ENCODE measurements around the gene MON2. TPM values are rescaled to one million over a fixed set of nuclear protein-coding genes. Genes with fewer than 3 reads are reported as not detected.
"Not testable (repeated sequence)": the region's sequence is repeated elsewhere in the genome, so short reads cannot be mapped to it uniquely, and the experiment has no call there.

The MON2 gene
- total RNA-seq, 6 experiments from 2014 or later: 29.6 to 44.1 (median 38.8) TPM

GRCh38 chr12:62458626-62459025, 8.0 kb upstream of the MON2 start:
- no peak for DNase-seq
- Mint-ChIP-seq H3K27me3 (ENCODE audit: insufficient read depth) (peaks cover 14% of the 10 kb centered on the region), H3K4me3 (no peak overlapping the region), H3K9me3 (peaks cover 9% of the 10 kb centered on the region), H3K4me1 (ENCODE audit: low read depth) (no peaks in the 10 kb centered on the region), H3K36me3 (ENCODE audit: low read depth) (peaks cover 8% of the 10 kb centered on the region), H3K27ac (no peak overlapping the region)
- TF ChIP-seq CTCF (IDR thresholded peaks at IDR 0.05): no peak

GRCh38 chr12:62459976-62460375, 6.7 kb upstream of the MON2 start:
- DNase-seq: no peak
- Mint-ChIP-seq H3K4me1 (ENCODE audit: low read depth) (no peaks in the 10 kb centered on the region), H3K4me3 (no peak overlapping the region), H3K27ac (no peak overlapping the region), H3K9me3 (peaks cover 13% of the 10 kb centered on the region), H3K36me3 (ENCODE audit: low read depth) (peaks cover 11% of the 10 kb centered on the region), H3K27me3 (ENCODE audit: insufficient read depth) (peaks cover 9% of the 10 kb centered on the region)
- no peak for TF ChIP-seq CTCF (IDR thresholded peaks at IDR 0.05)

- H3K9me3 Mint-ChIP-seq: peaks cover 13% of the 10 kb centered on the region
- DNase-seq; H3K4me3 Mint-ChIP-seq; H3K4me1 Mint-ChIP-seq (ENCODE audit: low read depth); H3K27ac Mint-ChIP-seq; H3K27me3 Mint-ChIP-seq (ENCODE audit: insufficient read depth): not testable (repeated sequence)
- H3K36me3 Mint-ChIP-seq (ENCODE audit: low read depth): peaks cover 11% of the 10 kb centered on the region
These were observed 5.3 kb upstream of the MON2 start for GRCh38 chr12:62461171-62461837.

- Mint-ChIP-seq H3K36me3 (ENCODE audit: low read depth) (peaks cover 16% of the 10 kb centered on the region), H3K9me3 (peaks cover 13% of the 10 kb centered on the region), H3K4me1 (ENCODE audit: low read depth) (peaks cover 14% of the 10 kb centered on the region)
- H3K27ac Mint-ChIP-seq; H3K4me3 Mint-ChIP-seq; H3K27me3 Mint-ChIP-seq (ENCODE audit: insufficient read depth); DNase-seq: not testable (repeated sequence)
These were observed 3.4 kb upstream of the MON2 start for GRCh38 chr12:62463252-62463651.

- no peak for TF ChIP-seq CTCF (IDR thresholded peaks at IDR 0.05)
- Mint-ChIP-seq H3K4me1 (ENCODE audit: low read depth) (peaks cover 22% of the 10 kb centered on the region), H3K27ac (peak overlapping the region; percentile 76), H3K27me3 (ENCODE audit: insufficient read depth) (peaks cover 2% of the 10 kb centered on the region; the same call in 1 of the 2 replicates), H3K4me3 (peak overlapping the region; percentile 96), H3K9me3 (peaks cover 13% of the 10 kb centered on the region), H3K36me3 (ENCODE audit: low read depth) (peaks cover 16% of the 10 kb centered on the region)
- DNase-seq: peak; percentile 20
These were observed 520 bp upstream of the MON2 start for GRCh38 chr12:62466018-62466593.

GRCh38 chr12:62468397-62468796, 1.8 kb downstream of the MON2 start:
- DNase-seq: no peak
- Mint-ChIP-seq H3K27me3 (ENCODE audit: insufficient read depth) (peaks cover 2% of the 10 kb centered on the region; the same call in 1 of the 2 replicates), H3K9me3 (peaks cover 6% of the 10 kb centered on the region), H3K4me1 (ENCODE audit: low read depth) (peaks cover 22% of the 10 kb centered on the region), H3K36me3 (ENCODE audit: low read depth) (peaks cover 11% of the 10 kb centered on the region), H3K27ac (no peak overlapping the region), H3K4me3 (peak overlapping the region; percentile 96)
- no peak for TF ChIP-seq CTCF (IDR thresholded peaks at IDR 0.05)
